H7 (cell line): ENCODE results near the gene ALCAM. TPM values are rescaled to one million over a fixed set of nuclear protein-coding genes. Genes with fewer than 3 reads are reported as not detected.

Experiments used
- DNase-seq: peaks from one replicate; pipeline ENCODE4 v3.0.0; 2012
- H3K27me3 ChIP-seq: 2 replicates; pipeline ENCODE4 v1.6.0; 2011; ENCODE audit warnings: mild to moderate bottlenecking, low read length; ENCODE audit not compliant: control insufficient read depth, insufficient read depth
- H3K36me3 ChIP-seq: replicated peaks from 2 replicates; pipeline ENCODE4 v1.5.1; 2011; ENCODE audit warnings: low read length; ENCODE audit not compliant: control insufficient read depth, insufficient read depth
- H3K4me3 ChIP-seq: 2 replicates; pipeline ENCODE4 v1.5.1; 2011; ENCODE audit warnings: low read depth, mild to moderate bottlenecking, control low read depth, low read length, moderate library complexity; ENCODE audit not compliant: insufficient read depth
- total RNA-seq: library from RNA; depleted of rRNA; stranded (reverse); fragments of >200 nt; shearing (Covaris generic); gene quantifications from 2 replicates; pipeline ENCODE4 v1.2.3, GENCODE V29; 2014

ALCAM gene
- total RNA-seq, 1 experiment from 2014 or later, result 21.1 TPM

- no peaks in the 10 kb centered on the region for H3K36me3 ChIP-seq
- no peak for DNase-seq
- no peaks in the 10 kb centered on the region for H3K27me3 ChIP-seq
- no peak overlapping the region for H3K4me3 ChIP-seq
Measured at GRCh38 chr3:105618556-105618955, 251.8 kb downstream of the ALCAM start.

DNA sequence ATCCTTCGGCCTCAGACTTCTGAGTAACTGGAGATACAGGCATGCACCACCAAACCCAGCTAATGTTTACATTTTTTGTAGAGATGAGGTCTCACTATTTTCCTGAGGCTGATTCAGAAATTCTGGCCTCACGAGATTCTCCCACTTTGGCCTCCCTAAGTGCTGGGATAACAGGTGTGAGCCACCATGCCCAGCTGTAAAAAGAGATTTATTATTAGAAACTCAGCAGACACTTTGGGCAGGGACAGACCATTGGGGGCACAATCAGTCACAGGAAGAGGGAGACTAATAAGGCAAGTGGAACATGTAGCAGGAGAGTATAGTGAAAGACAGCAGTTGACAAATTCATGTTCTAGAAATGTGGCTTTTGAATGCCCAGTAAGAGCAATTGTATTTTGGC lies 252.9 kb downstream of the ALCAM start:
- H3K4me3 ChIP-seq, result no peak overlapping the region
- no peak for DNase-seq
- H3K27me3 ChIP-seq, result no peaks in the 10 kb centered on the region
- H3K36me3 ChIP-seq, result no peaks in the 10 kb centered on the region

DNA sequence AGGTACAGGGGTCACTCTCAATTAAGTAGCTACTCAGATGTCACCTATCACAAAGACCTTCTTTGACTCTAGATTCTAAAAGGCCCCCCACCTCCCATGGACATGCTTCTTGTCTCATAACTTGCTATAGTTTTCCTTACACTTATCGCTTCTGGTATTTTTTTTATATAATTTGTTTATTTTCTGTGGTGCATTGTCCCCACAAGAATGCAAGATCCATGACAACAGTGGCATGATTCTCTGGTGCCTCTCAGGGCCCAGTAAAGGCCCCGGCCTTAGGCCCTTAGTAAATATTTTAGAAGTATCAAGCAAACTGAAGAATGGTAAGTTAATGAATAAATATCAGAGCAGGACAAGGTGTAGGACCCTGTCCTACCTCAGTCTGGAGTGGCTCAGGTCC lies 253.5 kb downstream of the ALCAM start:
- Histone ChIP-seq H3K27me3 (no peaks in the 10 kb centered on the region), H3K4me3 (no peak overlapping the region), H3K36me3 (no peaks in the 10 kb centered on the region)
- no peak for DNase-seq

- no peaks in the 10 kb centered on the region for H3K36me3 ChIP-seq
- H3K4me3 ChIP-seq, result no peak overlapping the region
- H3K27me3 ChIP-seq, result no peaks in the 10 kb centered on the region
- no peak for DNase-seq
Measured at GRCh38 chr3:105622169-105622568, 255.5 kb downstream of the ALCAM start.
